HUES6 (cell line): ENCODE results near the gene DHRS4.
A peak's percentile ranks its signal among the peaks of the same experiment; 100 is the strongest.

Experiments used
- H3K27ac ChIP-seq: 2 replicates; pipeline ENCODE4 v1.7.0; 2013; ENCODE audit warnings: low read depth, mild to moderate bottlenecking, low read length, inconsistent platforms
- H3K27me3 ChIP-seq: 2 replicates; pipeline ENCODE4 v1.6.1; 2013; ENCODE audit warnings: low read length; ENCODE audit not compliant: control insufficient read depth, insufficient read depth
- H3K36me3 ChIP-seq: 2 replicates; pipeline ENCODE4 v1.6.1; 2013; ENCODE audit warnings: low read length; ENCODE audit not compliant: control insufficient read depth, insufficient read depth
- H3K4me1 ChIP-seq: 2 replicates; pipeline ENCODE4 v1.6.1; 2013; ENCODE audit warnings: low read length; ENCODE audit not compliant: control insufficient read depth, insufficient read depth
- H3K4me3 ChIP-seq: 2 replicates; pipeline ENCODE4 v1.5.1; 2013; ENCODE audit warnings: low read depth, low read length
- H3K9ac ChIP-seq: one replicate; pipeline ENCODE4 v1.6.1; 2013; ENCODE audit warnings: mild to moderate bottlenecking, low read length
- H3K9me3 ChIP-seq: 2 replicates; pipeline ENCODE4 v1.6.1; 2013; ENCODE audit warnings: low read depth, low read length; ENCODE audit not compliant: control insufficient read depth, insufficient read depth

DHRS4 gene

DNA sequence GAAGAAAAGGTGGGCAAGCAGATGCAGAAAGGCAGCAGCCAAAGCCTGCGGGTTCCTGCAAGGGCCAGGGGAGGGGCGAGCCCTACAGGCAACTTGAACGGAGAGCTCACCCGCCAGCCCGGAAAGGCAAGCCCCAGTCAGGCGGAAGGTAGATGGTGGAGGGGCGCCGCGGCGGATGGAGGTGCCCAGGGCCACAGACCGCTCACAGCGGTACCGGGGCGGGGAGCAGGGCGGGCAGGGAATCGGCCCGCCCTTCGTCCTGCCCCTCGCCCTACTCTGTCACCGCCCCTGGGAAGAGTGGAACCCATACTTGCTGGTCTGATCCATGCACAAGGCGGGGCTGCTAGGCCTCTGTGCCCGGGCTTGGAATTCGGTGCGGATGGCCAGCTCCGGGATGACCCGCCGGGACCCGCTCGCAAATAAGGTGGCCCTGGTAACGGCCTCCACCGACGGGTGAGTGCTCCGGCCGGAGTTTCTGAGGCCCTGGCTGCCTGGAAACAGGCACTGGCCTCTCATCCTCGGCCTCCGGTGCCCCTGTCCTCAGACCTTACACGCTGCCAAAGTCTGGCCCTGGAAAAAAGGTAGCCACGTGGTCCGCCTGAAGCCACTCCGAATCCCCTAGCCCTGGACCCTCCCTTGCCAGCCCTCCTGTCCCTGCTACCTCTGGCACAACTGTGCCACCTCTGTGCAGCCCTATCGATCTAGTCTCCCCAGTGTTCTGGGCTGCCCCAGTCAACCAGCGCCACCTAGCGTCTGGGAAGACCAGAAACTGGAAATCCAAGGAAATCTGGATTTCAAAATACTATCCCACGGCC lies at the start of gene DHRS4:
TSS of gene DHRS4 (plus strand) at position 307 of the 815 bp plus-strand sequence. CDS start at position 326, 19 bp downstream.
- H3K4me1 ChIP-seq = peaks cover 4% of the 10 kb centered on the region; the same call in 1 of the 2 replicates
- peak within 1 kb of the TSS; percentile 41; the same call in 1 of the 2 replicates for H3K27ac ChIP-seq
- H3K9me3 ChIP-seq = peaks cover 6% of the 10 kb centered on the region; the same call in 1 of the 2 replicates
- no peaks in the 10 kb centered on the region for H3K36me3 ChIP-seq
- no peaks in the 10 kb centered on the region for H3K27me3 ChIP-seq
- peak within 1 kb of the TSS; percentile 91 for H3K4me3 ChIP-seq
- peak within 1 kb of the TSS; percentile 86 for H3K9ac ChIP-seq

DNA sequence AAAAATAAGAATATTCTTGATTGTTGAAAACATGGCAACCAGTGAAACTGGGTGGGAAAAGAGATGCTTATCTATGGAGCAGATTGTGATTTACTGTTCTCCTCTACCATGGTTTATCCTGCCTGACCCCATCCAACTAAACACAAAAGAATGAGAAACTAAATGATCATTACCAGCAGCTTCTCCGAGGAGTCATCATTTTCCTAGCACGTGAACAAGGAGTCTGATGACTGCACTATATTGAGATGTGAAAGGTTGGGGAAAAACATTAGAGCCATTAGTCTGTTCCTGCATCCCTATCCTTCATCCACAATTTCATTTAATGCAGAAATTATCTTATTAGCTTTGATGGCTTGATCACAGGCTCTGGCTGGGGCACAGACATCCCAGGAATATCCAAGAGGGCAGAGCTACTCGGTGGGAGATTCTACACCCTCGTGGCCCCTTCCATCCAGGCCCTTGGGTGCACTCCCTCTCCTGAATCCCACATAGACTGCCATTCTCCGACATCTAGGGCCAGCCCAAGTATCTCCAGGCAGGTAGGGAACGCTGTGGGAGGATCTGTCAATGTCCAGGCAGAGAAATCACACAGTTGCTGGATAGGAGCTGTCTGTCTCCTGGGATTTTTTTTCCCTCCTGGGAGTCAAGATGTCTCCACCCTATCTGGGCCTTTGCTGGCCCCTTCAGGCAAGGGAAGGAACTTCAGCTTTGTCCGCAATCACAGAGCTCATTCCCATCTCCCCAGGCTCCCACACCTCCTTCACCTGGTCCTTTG lies 43.3 kb upstream of the DHRS4 start:
- Histone ChIP-seq H3K36me3 (no peaks in the 10 kb centered on the region), H3K9ac (no peak overlapping the region), H3K27me3 (peaks cover 19% of the 10 kb centered on the region; the same call in 1 of the 2 replicates), H3K9me3 (no peaks in the 10 kb centered on the region), H3K4me1 (peaks cover 10% of the 10 kb centered on the region), H3K4me3 (no peak overlapping the region), H3K27ac (no peak overlapping the region)

DNA sequence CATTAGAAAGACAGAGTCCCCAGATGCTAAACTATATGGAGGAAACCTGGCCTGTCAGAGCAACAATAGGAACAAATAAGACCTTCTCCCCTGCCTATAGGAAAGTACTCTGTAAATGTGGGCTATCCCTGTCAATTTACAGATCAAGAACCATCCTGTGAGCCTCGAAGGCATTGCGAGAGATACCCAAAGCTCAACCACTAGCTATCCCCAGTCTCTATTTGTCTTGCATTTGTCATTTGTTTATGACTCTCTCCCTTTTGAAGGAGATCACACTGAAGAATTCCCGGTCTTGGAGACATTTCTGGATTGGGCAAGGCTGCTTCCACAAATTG lies 42.7 kb upstream of the DHRS4 start:
- Histone ChIP-seq H3K4me3 (no peak overlapping the region), H3K27me3 (peaks cover 14% of the 10 kb centered on the region; the same call in 1 of the 2 replicates), H3K36me3 (no peaks in the 10 kb centered on the region), H3K27ac (no peak overlapping the region), H3K9me3 (no peaks in the 10 kb centered on the region), H3K4me1 (peaks cover 10% of the 10 kb centered on the region), H3K9ac (no peak overlapping the region)

GRCh38 chr14:23915559-23915958 lies 38.0 kb upstream of the DHRS4 start:
- Histone ChIP-seq H3K9ac (no peak overlapping the region), H3K9me3 (peaks cover 2% of the 10 kb centered on the region; the same call in 1 of the 2 replicates), H3K27ac (no peak overlapping the region), H3K4me3 (no peak overlapping the region), H3K4me1 (peaks cover 7% of the 10 kb centered on the region), H3K27me3 (no peaks in the 10 kb centered on the region), H3K36me3 (no peaks in the 10 kb centered on the region)

DNA sequence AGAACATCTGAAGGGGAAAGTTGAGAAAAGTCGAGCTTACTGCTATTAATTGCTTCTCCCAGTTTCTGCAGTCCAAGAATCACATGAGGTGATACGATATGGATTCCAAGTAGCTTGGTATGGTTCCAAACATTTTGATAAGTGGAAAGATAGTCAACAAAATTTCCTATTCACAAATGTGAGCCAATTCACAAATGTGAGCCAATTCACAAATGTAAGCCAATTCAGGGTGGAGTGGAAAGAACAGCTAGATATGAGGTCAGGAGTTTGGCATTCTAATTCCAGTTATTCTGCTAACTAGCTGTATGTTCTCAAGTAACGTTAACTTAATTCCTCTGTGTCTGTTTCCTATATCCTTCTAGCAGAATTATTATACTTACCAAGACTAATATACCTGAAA lies 37.6 kb upstream of the DHRS4 start:
- H3K4me1 ChIP-seq = peaks cover 5% of the 10 kb centered on the region
- no peak overlapping the region for H3K9ac ChIP-seq
- no peak overlapping the region for H3K4me3 ChIP-seq
- no peak overlapping the region for H3K27ac ChIP-seq
- no peaks in the 10 kb centered on the region for H3K36me3 ChIP-seq
- no peaks in the 10 kb centered on the region for H3K27me3 ChIP-seq
- H3K9me3 ChIP-seq = peaks cover 2% of the 10 kb centered on the region; the same call in 1 of the 2 replicates

DNA sequence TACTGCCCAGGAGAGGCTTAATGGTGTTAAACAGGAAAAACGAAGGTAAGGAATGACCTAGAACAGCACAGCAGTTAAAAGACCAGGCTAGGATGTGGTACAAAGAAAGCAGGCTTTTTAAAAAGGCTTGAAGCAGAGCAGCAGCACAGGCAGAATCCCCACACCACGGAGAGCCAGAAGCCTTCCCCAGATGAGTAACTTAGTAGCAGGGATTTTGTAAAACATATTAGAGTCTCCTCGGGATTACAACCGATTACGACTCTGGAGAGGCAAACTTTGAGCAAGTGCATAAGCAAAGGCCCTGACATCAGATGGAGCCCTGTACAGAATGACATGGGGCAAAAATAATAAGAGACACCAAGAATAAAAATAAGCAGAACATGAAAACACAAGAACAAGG lies 37.1 kb upstream of the DHRS4 start:
- Histone ChIP-seq H3K9me3 (peaks cover 2% of the 10 kb centered on the region; the same call in 1 of the 2 replicates), H3K4me3 (no peak overlapping the region), H3K36me3 (no peaks in the 10 kb centered on the region), H3K27ac (no peak overlapping the region), H3K4me1 (peaks cover under 1% of the 10 kb centered on the region; the same call in 1 of the 2 replicates), H3K9ac (no peak overlapping the region), H3K27me3 (no peaks in the 10 kb centered on the region)

GRCh38 chr14:23922545-23922944 lies 31.0 kb upstream of the DHRS4 start:
- no peak overlapping the region for H3K4me3 ChIP-seq
- no peaks in the 10 kb centered on the region for H3K4me1 ChIP-seq
- no peak overlapping the region for H3K27ac ChIP-seq
- no peaks in the 10 kb centered on the region for H3K9me3 ChIP-seq
- H3K27me3 ChIP-seq = no peaks in the 10 kb centered on the region
- H3K9ac ChIP-seq = no peak overlapping the region
- H3K36me3 ChIP-seq = no peaks in the 10 kb centered on the region

- H3K9me3 ChIP-seq = no peaks in the 10 kb centered on the region
- H3K27me3 ChIP-seq = no peaks in the 10 kb centered on the region
- H3K27ac ChIP-seq = no peak overlapping the region
- no peaks in the 10 kb centered on the region for H3K36me3 ChIP-seq
- H3K9ac ChIP-seq = no peak overlapping the region
- H3K4me3 ChIP-seq = no peak overlapping the region
- no peaks in the 10 kb centered on the region for H3K4me1 ChIP-seq
These were observed 28.0 kb upstream of the DHRS4 start for GRCh38 chr14:23925523-23926075.

DNA sequence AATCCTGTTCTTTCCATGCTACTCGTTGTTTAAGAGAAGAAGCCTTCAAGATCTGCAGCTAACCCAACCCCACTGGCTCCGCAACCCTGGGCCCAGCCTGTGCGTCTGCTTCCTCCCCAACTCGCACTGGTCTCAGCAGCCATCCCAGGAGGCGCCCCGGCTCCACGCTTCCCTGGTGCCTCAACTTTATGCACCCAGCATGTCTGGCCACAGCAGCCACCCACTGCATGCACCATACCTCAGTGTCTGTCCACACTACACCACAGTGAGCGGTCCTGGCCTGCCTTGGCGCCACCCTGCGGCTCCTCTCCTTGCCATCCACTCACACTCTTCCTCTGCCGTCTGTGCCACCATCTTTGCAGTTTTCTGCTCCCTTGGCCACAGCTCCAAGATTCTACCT lies 27.0 kb upstream of the DHRS4 start:
- Histone ChIP-seq H3K27me3 (no peaks in the 10 kb centered on the region), H3K36me3 (no peaks in the 10 kb centered on the region), H3K4me1 (no peaks in the 10 kb centered on the region), H3K9me3 (no peaks in the 10 kb centered on the region), H3K4me3 (no peak overlapping the region), H3K27ac (no peak overlapping the region), H3K9ac (no peak overlapping the region)

- no peaks in the 10 kb centered on the region for H3K9me3 ChIP-seq
- no peaks in the 10 kb centered on the region for H3K4me1 ChIP-seq
- H3K27me3 ChIP-seq = no peaks in the 10 kb centered on the region
- no peaks in the 10 kb centered on the region for H3K36me3 ChIP-seq
- no peak overlapping the region for H3K9ac ChIP-seq
- no peak overlapping the region for H3K27ac ChIP-seq
- H3K4me3 ChIP-seq = no peak overlapping the region
These were observed 24.4 kb upstream of the DHRS4 start for GRCh38 chr14:23929136-23929535.

DNA sequence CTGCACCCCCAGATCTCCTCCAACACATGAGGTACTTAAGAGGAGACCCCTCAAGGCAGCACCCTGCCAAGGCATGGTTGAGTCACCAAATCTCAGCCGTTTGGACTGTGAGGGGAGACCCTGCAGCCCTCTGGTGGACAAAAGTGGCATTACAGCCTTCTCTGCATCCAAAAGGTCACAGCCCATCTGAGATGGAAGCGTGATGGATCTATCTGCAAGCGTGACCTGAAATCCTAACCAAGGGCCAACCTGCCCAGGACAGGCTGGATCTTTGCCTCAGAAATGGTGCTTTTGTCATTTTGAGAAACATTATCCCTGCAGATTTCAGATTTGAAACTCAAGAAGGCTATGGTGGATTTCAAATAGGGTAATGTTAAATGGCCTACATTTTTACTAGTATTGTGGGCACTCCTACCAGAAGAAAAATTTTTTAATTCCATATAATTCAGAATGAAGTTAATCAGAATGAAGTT lies 23.7 kb upstream of the DHRS4 start:
- Histone ChIP-seq H3K27me3 (no peaks in the 10 kb centered on the region), H3K9ac (no peak overlapping the region), H3K36me3 (no peaks in the 10 kb centered on the region), H3K4me1 (no peaks in the 10 kb centered on the region), H3K9me3 (no peaks in the 10 kb centered on the region), H3K27ac (no peak overlapping the region), H3K4me3 (no peak overlapping the region)
